Measurements from ENCODE around the gene ABHD8.

GRCh38 chr19:17244618-17245534, 58.3 kb downstream of the ABHD8 start:
- TF ChIP-seq CTCF (IDR thresholded peaks at IDR 0.05; ENCODE audit: insufficient read depth, low read depth, low read length): no peak
- no peak for TF ChIP-seq EZH2 (IDR thresholded peaks at IDR 0.05; ENCODE audit: insufficient read depth, low read length)

Measured in astrocyte (in vitro differentiated cells and primary cell).